NT2/D1 (cell line): ENCODE data around the gene CRELD1.

Experiments used
- YY1 ChIP-seq: IDR thresholded peaks from 2 replicates; pipeline ENCODE4 v1.6.1; 2011; ENCODE audit not compliant: insufficient read length, insufficient read depth
- ZNF274 ChIP-seq: IDR thresholded peaks from 2 replicates; pipeline ENCODE4 v1.6.1; 2011; ENCODE audit warnings: mild to moderate bottlenecking, low read depth, low read length

GRCh38 chr3:9912294-9912935 lies 21.2 kb upstream of the CRELD1 start:
- TF ChIP-seq YY1: no peak
- TF ChIP-seq ZNF274: no peak
